HUES48 (cell line): Measurements from ENCODE around the gene ZNF469.
"Not testable (repeated sequence)": the region's sequence is repeated elsewhere in the genome, so short reads cannot be mapped to it uniquely, and the experiment has no call there.

Experiments
- H3K27ac ChIP-seq: one replicate; pipeline ENCODE4 v1.7.0; 2013; ENCODE audit warnings: low read depth, low read length, inconsistent platforms
- H3K27me3 ChIP-seq: 2 replicates; pipeline ENCODE4 v1.6.1; 2013; ENCODE audit warnings: mild to moderate bottlenecking, low read length; ENCODE audit not compliant: control insufficient read depth, insufficient read depth
- H3K36me3 ChIP-seq: 2 replicates; pipeline ENCODE4 v1.6.1; 2013; ENCODE audit warnings: low read length; ENCODE audit not compliant: control insufficient read depth, insufficient read depth
- H3K4me1 ChIP-seq: 2 replicates; pipeline ENCODE4 v1.6.1; 2013; ENCODE audit warnings: mild to moderate bottlenecking, low read length; ENCODE audit not compliant: control insufficient read depth, insufficient read depth
- H3K4me3 ChIP-seq: 2 replicates; pipeline ENCODE4 v1.5.1; 2013; ENCODE audit warnings: mild to moderate bottlenecking, low read depth, low read length
- H3K9ac ChIP-seq: 2 replicates; pipeline ENCODE4 v1.6.1; 2013; ENCODE audit warnings: mild to moderate bottlenecking, low read depth, low read length, moderate library complexity
- H3K9me3 ChIP-seq: 2 replicates; pipeline ENCODE4 v1.6.1; 2013; ENCODE audit warnings: low read length; ENCODE audit not compliant: control insufficient read depth, insufficient read depth

Gene ZNF469

DNA sequence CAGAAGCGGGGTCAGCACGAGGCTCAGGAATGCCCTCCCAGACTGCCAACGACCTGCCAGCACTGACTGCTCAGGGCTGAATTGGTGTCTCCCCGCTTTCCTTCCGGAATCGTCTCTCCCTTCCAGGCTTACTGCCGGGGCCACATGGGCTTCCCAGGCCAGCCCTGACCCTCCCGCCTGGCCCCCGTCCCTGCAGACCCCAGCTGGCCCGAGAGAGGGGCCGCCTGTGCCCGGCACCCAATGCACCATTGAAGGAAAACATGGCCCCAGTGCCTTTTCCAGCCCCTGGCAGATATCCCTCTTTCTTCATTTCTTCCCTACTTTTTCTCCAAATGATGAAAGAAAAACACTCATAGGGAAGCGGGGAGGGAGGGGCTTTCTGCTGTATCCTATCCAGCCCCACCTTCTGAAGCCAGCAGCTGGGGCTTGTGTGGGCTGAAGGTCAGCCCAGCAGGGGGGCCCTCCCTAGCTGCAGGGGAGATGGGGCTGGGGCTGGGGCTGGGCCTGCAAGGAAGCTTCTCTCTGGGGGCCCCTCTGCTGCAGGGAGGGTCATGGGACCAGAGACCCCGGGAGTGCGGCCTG is 25.9 kb downstream of the ZNF469 start:
- H3K4me1 ChIP-seq: no peaks in the 10 kb centered on the region

DNA sequence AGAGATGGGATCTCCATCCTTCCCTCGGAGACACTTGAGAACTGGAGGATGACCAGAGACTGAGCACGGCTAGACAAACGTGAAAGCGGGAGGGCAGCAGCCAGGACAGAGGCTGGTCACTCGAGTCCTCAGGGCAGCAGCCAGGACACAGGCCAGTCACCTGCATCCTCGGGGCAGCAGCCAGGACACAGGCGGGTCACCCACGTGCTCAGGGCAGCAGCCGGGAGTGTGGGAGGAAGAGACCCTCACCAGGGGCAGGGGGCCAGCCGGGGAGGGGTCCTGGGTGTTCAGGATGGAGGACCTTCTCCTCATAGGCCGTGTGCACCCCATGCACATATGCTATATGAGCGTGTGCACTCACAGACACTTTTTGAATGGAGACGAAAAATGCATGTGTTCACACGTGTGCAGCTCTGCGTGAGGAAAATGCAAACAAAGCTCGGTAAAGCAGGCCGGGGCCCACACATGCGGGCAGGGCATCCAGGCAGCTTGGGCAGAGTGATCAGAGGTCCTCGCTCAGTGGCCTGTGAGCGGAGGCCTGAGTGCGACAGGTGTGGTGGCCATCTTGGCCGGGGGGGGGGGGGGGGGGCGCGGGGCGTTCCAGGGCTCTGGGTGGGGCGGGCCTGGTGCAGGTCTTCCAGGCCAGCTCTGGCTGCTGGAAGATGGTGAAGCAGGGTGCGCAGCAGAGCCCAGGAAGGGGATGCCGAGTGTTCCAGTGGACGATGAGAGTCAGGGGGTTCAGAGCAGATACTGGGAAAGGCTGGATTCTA is 26.7 kb downstream of the ZNF469 start:
- no peaks in the 10 kb centered on the region for H3K4me1 ChIP-seq
- H3K9ac ChIP-seq: no peak overlapping the region
- no peak overlapping the region for H3K27ac ChIP-seq
- H3K27me3 ChIP-seq: no peaks in the 10 kb centered on the region
- no peak overlapping the region for H3K4me3 ChIP-seq
- no peaks in the 10 kb centered on the region for H3K36me3 ChIP-seq
- H3K9me3 ChIP-seq: no peaks in the 10 kb centered on the region

More for the DNA sequence above, 25.9 kb downstream of the ZNF469 start:
- Histone ChIP-seq H3K27ac (no peak overlapping the region), H3K9ac (no peak overlapping the region), H3K36me3 (no peaks in the 10 kb centered on the region), H3K4me3 (no peak overlapping the region), H3K9me3 (no peaks in the 10 kb centered on the region), H3K27me3 (no peaks in the 10 kb centered on the region)

DNA sequence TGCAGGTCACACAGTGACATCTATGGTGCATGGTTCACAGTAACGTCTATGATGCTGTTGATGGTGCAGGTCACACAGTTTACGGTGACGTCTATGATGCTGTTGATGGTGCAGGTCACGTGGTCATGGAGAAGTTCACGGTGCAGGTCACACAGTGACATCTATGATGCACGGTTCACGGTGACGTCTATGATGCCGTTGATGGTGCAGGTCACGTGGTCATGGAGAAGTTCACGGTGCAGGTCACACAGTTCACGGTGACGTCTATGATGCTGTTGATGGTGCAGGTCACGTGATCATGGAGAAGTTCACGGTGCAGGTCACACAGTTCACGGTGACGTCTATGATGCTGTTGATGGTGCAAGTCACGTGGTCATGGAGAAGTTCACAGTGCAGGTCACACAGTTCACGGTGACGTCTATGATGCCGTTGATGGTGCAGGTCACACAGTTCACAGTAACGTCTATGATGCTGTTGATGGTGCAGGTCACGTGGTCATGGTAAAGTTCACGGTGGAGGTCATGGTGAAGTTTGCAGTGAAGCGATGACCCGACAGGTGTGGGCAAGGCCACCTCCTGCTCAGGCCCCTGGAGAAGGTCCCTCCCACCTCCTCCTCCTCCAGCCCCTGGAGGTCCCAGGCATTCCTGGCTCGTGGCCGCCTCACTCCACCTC is 27.7 kb downstream of the ZNF469 start:
- not testable (repeated sequence) for H3K27ac ChIP-seq, H3K9me3 ChIP-seq, H3K4me3 ChIP-seq, H3K4me1 ChIP-seq, H3K9ac ChIP-seq, H3K27me3 ChIP-seq, H3K36me3 ChIP-seq

DNA sequence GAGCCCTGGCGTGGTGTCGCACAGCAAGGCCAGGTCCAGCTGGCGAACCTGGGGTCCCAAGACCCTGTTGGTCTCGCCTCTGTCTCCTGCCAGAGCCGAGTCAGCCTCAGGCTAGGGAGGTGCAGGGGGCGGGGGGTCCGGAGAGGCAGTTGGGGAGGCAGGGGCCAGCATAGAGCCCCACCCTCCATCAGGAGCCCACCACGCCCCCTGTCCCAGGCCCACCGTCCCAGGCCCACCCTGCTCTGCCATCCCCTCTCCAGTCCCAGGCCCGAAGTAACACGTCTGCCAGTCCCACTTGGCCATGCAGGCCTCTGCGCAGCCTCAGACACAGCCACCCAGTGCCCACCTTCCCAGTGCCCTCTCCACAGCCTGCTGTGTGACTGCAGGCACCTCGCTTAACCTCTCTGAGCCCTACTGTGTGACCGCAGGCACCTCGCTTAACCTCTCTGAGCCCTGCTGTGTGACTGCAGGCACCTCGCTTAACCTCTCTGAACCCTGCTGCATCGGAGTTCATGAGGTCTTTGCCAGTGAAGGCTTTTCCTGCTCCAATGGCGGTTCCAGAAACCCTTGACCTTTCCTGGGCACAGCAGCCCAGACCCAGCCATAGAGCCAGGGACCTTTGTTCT is 29.3 kb downstream of the ZNF469 start:
- no peak overlapping the region for H3K4me3 ChIP-seq
- no peak overlapping the region for H3K9ac ChIP-seq
- no peaks in the 10 kb centered on the region for H3K4me1 ChIP-seq
- H3K9me3 ChIP-seq: no peaks in the 10 kb centered on the region
- no peaks in the 10 kb centered on the region for H3K27me3 ChIP-seq
- no peak overlapping the region for H3K27ac ChIP-seq
- no peaks in the 10 kb centered on the region for H3K36me3 ChIP-seq

DNA sequence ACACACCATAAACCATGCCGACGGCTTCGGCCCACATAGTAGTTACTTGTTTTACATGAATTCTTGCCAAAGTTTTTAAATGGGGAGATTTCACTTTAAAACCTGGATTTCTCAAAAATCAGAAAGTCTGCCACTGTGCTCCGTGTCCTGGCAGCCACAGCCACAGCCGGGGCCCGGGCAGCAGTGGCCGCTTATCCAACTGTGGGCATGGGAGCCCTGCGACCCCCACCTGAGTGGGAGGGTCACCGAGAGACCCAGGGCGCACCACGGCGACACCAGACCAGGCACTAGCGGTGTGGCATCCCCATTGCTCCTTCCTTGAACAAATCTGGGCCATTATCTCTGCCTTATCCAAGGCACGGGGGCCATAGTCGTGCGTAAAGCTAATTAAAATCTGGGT is 30.0 kb downstream of the ZNF469 start:
- no peak overlapping the region for H3K27ac ChIP-seq
- no peaks in the 10 kb centered on the region for H3K9me3 ChIP-seq
- H3K4me3 ChIP-seq: no peak overlapping the region
- H3K36me3 ChIP-seq: no peaks in the 10 kb centered on the region
- H3K9ac ChIP-seq: no peak overlapping the region
- H3K27me3 ChIP-seq: no peaks in the 10 kb centered on the region
- no peaks in the 10 kb centered on the region for H3K4me1 ChIP-seq

DNA sequence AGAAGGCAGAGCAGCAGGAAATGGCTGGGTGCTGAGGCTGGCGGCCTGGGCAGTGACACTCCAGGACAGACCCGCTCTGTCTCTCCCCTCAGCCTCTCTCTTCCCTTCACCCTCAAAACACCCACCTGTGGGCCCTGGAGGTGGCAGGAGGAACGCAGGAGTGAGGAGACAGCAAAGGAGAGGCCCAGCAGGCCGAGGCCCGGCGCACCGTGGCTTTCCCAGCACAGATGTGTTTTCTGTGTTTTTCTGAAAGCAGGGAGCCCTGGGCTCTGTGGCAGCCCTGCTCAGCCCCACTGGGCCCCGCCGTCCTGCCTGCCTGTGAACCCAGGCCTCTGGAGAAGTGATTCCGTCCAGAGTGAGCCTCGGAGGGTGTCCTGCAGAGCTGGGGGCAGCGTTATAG is 30.5 kb downstream of the ZNF469 start:
- no peaks in the 10 kb centered on the region for H3K9me3 ChIP-seq
- H3K27ac ChIP-seq: no peak overlapping the region
- H3K4me3 ChIP-seq: no peak overlapping the region
- no peaks in the 10 kb centered on the region for H3K36me3 ChIP-seq
- H3K4me1 ChIP-seq: no peaks in the 10 kb centered on the region
- no peak overlapping the region for H3K9ac ChIP-seq
- H3K27me3 ChIP-seq: no peaks in the 10 kb centered on the region

DNA sequence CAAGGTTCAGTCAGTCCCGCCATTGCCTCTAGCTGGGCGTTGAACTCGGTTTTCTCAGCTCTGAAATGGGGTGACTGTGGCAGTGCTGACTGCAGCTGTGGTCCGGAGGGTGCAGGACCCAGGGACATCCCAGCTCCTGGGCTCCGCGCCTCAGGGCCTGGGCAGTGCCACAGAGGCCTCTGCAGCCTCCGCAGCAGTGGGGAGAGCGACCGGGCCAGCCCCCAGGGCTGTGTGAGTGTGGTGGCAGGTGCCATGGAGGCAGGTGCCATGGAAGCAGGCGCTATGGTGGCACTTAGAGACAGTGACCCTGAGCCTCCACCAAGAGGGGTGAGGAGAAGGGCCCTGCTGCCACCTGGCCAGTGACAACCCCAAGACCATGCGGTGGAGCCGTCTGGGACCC is 30.9 kb downstream of the ZNF469 start:
- no peaks in the 10 kb centered on the region for H3K36me3 ChIP-seq
- H3K4me1 ChIP-seq: no peaks in the 10 kb centered on the region
- no peak overlapping the region for H3K27ac ChIP-seq
- no peaks in the 10 kb centered on the region for H3K9me3 ChIP-seq
- no peaks in the 10 kb centered on the region for H3K27me3 ChIP-seq
- H3K9ac ChIP-seq: no peak overlapping the region
- no peak overlapping the region for H3K4me3 ChIP-seq

DNA sequence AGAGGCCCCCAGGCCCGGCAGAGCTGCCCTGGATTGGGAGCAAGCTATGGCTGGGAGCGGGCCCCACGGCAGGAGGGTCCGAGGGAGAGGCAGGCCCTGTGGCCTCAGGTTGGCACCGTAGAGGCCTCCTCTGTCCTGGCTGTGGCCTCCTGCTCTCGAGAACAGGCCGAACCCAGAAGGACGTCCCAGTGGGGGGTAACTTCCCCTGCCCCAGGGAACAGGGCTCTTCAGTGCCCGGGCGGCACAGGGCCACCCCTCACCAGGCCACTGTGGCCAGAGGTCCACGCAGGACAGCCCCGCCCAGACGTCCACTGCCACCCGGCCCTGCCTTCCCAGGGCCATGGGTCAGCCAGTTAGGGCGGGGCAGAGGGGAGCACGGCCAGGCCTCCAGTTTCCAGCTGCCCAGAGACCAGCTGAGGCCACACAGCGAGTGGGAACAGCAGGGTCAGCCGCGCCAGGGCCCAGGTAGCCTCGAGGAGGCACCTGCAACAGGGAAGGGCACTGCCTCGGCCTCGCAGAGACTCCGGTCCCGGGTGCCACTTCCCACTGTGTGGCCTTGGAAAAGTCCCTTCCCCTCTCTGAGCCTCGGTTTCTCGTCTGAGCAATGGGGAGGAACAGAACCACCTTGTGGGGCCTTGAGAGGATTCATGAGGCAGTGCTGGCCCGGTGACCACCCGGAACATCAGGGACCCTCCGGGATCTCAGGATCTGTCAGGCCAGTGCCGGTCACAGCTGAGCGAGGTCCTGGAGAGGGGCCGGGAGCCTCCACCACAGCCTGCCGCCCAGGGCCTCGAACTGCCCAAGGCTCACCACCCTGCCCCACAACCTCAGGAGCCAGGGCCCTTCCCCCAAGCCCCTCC is 32.0 kb downstream of the ZNF469 start:
- Histone ChIP-seq H3K9ac (no peak overlapping the region), H3K4me3 (no peak overlapping the region), H3K4me1 (no peaks in the 10 kb centered on the region), H3K27me3 (no peaks in the 10 kb centered on the region), H3K36me3 (no peaks in the 10 kb centered on the region), H3K27ac (no peak overlapping the region), H3K9me3 (no peaks in the 10 kb centered on the region)

DNA sequence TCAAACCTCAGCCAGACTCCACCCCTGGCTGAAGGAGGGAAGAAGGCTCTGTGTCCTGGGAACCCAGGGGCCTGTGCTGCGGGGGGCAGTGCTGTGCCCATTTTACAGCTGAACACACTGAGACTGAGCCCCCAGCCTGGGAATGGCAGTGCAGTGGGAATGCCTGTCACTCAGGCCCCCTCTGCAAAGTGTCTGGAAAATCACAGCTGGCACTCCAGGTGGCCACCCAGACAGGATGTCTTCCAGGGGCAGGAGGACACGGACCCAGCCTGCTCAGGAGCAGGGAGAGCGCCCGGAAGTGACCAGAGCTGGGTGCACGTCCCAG is 32.6 kb downstream of the ZNF469 start:
- H3K4me3 ChIP-seq: no peak overlapping the region
- no peaks in the 10 kb centered on the region for H3K4me1 ChIP-seq
- H3K9me3 ChIP-seq: no peaks in the 10 kb centered on the region
- no peaks in the 10 kb centered on the region for H3K36me3 ChIP-seq
- H3K9ac ChIP-seq: no peak overlapping the region
- no peaks in the 10 kb centered on the region for H3K27me3 ChIP-seq
- H3K27ac ChIP-seq: no peak overlapping the region

DNA sequence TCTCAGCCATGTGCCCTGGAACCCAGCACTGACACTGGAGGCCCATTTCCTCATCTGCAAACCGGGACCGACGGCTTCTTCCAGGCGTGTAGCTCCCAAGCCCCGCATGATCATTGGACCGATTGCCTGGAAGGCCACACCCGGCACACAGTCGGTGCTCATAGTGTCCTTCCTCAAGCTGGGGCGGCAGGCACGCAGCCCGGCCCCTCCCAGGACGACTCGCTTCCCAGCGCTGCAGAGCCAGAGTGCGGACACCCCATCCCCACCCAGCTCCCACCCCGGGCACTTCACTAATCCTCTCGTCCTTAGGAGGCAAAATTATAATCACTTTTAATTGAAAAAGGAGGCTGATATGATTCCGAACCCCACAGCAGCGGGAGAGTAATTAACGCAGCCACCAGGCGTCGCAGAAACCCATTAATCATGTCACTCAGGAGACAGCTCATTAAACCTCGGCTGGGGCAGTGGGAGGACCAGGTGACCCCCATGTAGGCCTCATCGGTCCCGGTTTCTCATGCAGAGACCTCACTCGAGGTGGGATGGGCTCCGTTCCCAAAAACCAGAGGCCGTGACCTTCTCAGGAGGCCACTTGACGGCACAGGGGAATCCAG is 33.1 kb downstream of the ZNF469 start:
- no peak overlapping the region for H3K9ac ChIP-seq
- no peaks in the 10 kb centered on the region for H3K36me3 ChIP-seq
- H3K9me3 ChIP-seq: no peaks in the 10 kb centered on the region
- H3K27me3 ChIP-seq: no peaks in the 10 kb centered on the region
- no peak overlapping the region for H3K4me3 ChIP-seq
- H3K4me1 ChIP-seq: no peaks in the 10 kb centered on the region
- H3K27ac ChIP-seq: no peak overlapping the region
